Peyer's patch (tissue), 4 donors: ENCODE data around the gene SKA1.

Experiments used
- CTCF ChIP-seq, 6 experiments: fragments of 450-650 bp in 4 of 6; fragments of 200-600 bp in 2 of 6; sonication (generic) in 1 of 6; IDR thresholded peaks; one replicate each; pipeline ENCODE4 v1.5.1; 2017 to 2019; ENCODE audit warnings: antibody characterized with exemption in 6 of 6, mild to moderate bottlenecking in 3 of 6, moderate library complexity in 1 of 6
- POLR2A ChIP-seq, 2 donors: fragments of 450-650 bp; IDR thresholded peaks; one replicate each; pipeline ENCODE4 v1.5.1; 2017; ENCODE audit warnings: antibody characterized with exemption in 2 of 2, mild to moderate bottlenecking in 2 of 2, moderate library complexity in 2 of 2

- TF ChIP-seq CTCF (IDR thresholded peaks at IDR 0.05): no peak
- no peak for TF ChIP-seq POLR2A (IDR thresholded peaks at IDR 0.05)
These were observed 53.8 kb downstream of the SKA1 start for GRCh38 chr18:50428531-50429206.
